Activated CD4-positive, alpha-beta T cell treated with anti-CD3 and anti-CD28 coated beads for 48 hours (primary cell): Measurements from ENCODE around the gene PRKG2.
A peak's percentile ranks its signal among the peaks of the same experiment; 100 is the strongest.
"Not testable (repeated sequence)": the region's sequence is repeated elsewhere in the genome, so short reads cannot be mapped to it uniquely, and the experiment has no call there.

ENCODE experiments used
- DNase-seq: peaks from one replicate; pipeline ENCODE4 v3.0.0-alpha.2; 2020

The PRKG2 gene, protein sequence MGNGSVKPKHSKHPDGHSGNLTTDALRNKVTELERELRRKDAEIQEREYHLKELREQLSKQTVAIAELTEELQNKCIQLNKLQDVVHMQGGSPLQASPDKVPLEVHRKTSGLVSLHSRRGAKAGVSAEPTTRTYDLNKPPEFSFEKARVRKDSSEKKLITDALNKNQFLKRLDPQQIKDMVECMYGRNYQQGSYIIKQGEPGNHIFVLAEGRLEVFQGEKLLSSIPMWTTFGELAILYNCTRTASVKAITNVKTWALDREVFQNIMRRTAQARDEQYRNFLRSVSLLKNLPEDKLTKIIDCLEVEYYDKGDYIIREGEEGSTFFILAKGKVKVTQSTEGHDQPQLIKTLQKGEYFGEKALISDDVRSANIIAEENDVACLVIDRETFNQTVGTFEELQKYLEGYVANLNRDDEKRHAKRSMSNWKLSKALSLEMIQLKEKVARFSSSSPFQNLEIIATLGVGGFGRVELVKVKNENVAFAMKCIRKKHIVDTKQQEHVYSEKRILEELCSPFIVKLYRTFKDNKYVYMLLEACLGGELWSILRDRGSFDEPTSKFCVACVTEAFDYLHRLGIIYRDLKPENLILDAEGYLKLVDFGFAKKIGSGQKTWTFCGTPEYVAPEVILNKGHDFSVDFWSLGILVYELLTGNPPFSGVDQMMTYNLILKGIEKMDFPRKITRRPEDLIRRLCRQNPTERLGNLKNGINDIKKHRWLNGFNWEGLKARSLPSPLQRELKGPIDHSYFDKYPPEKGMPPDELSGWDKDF

GRCh38 chr4:81214881-81215868, at the start of gene PRKG2:
PRKG2 (minus strand) TSS chr4:81215222; CDS start chr4:81205047, 10,175 bp downstream.
- DNase-seq: peak; percentile 11

DNA sequence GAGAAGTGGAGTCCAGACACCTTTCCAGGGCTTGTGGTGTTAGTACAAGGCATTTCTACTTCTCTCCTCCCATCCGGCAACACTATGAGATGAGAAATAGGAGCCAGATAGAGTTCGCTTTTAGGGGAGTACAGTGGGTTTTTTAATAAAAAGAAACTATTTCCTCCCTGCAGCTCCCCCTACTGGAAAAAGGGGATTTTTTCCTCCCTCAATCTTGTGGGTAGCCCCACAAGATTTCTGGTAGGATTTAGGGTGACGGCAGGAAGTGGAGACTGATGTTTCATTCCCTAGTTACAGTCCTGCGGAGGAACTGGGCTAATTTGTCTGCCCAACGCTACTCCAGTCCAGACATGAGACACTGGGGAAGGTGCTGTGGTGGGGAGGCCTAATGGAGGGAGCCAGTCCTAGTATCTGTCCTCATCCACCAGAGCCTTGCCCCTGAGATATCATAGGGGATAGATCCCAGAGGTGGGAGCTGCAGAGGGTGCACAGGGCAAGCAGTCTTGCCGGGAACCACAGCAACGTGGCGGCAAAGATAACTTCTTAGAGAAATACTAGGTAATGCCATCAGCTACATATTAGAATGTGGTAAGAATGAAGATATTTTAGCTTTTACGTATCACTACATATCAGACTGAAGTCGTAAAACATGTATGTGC, 45.5 kb upstream of the PRKG2 start:
- no peak for DNase-seq

- no peak for DNase-seq
Measured at GRCh38 chr4:81258841-81259550, 44.0 kb upstream of the PRKG2 start.

GRCh38 chr4:81257816-81258215, 42.8 kb upstream of the PRKG2 start:
- DNase-seq: no peak

DNA sequence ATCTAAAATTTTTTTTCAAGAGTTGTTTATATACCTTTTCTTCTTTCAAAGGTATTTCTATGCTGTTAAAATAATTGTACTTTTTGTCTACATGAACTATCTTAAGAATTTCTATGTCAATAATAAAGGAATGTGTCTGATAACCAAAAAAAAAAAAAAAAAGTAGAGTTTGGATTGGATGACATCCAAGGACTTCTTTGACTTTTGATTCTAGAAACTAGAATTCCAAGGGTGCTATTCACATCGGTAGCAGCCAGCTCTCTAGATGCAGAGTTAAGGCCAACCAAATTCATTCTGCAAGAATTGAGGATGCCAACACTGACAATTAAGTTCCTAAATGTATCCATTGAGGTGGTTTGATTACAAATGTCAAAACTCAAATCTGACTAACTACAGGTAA, 42.0 kb upstream of the PRKG2 start:
- DNase-seq: no peak

DNA sequence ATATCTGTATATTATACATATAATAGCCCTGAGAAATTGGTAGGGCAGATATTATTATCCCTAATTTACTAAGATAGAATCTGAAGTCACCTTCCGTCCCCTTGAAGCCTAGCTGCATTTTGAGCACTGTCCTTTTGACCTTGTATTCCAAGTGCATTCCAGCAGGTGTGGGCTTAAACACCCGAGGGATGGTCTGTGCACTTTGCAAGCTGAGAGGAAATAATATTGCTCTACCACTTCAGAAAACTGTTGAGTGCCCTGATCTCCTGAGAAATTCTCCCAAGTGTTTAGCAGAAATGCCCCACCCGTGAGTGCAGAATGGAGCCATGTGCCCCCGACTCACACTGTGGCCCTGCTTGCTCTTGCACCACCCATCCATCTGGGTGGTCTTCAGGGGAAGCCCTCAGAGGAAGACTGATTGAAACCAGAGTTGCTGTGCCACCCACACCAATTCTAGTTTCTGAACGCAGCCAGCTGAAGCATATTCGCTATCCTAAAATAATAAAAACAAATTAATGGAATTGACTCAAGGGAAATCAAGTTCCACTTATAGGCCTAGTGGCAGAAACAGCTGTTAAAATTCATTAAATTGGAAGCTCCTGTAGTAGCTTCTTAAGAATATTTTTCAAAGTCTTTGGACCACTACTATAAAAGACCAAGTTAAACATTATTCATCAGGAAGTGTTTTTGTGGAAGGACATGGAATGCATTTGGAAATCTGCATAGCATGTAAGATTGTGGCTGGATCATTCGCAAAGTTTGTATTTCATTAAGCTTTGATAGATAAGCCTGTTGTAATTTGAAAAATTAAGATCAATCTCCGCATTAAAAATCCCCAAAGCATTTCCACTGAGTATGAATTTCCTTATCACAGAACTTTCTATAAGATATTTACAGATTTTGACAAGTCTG, 41.3 kb upstream of the PRKG2 start:
- DNase-seq: no peak

DNA sequence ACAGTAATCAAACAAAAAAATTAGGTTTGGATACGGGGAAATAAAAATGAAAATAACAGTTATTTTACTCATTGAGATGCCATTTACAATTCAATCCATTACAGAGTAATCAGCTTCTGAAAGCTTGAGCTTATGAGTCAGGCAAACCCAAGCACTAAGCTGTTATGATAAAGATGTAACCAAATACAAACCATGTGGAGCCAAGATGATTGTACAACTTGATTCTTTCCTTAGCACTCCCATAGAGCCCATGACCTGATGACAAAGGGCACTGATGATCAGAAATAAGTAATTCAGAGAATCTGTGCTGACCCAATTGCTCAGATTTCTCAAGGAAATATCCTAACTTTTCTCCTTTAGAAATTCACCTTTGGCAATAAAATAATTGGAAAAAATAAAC, 40.5 kb upstream of the PRKG2 start:
- DNase-seq: no peak

- no peak for DNase-seq
Measured at GRCh38 chr4:81250430-81250829, 35.4 kb upstream of the PRKG2 start.

DNA sequence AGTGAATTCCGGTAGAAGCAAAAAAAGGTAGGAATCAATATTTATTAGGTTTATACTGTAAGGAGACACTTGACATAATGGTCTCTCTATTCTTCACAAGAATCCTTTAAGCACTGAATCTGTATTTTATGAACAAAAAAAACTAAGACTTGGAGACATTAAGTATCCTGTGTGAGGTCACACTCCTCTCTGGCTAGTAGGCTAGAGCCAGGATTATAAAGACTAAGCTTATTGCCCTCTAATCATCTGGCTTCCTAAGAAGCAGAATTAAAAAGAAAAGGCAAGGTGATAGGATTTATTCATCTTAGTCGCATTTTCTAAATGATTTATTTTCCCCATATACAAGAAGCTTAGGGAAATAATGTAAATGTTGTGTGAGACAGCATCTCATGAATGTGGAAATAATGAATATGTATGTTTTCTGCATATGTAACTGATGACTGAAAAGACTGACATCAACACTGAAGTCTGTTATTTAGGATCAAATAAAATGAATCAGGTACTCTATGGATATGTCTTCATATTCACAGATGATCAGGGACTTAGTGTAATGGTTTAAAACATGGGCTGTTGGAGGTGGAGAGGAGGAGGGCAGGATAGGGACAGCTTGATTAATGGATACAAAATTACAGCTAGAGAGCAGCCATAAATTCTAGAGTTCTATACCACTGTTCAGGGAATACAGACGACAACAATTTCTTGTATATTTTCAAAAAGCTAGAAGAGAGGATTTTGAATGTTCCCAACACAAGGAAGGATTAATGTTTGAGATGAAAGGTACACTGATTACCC, 30.4 kb upstream of the PRKG2 start:
- no peak for DNase-seq

DNA sequence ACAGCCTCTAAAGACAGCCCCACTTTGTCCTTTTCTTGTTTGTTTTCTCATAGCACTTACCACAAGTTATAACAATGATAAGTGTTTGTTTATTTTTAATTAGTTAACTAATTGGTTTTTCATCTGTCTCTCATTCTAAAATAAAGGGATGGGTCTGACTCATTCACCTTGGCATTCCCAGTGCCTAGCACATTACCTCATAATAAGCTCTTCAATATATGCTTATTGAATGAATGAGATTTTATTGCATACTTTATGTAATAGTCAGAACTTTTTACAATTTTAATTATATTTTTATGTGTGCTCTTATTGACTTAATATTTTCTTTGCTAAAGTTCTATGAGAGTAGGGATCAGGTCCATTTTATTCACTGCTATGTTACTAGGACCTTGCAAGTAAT, 22.8 kb upstream of the PRKG2 start:
- DNase-seq: no peak

GRCh38 chr4:81235982-81236749, 21.1 kb upstream of the PRKG2 start:
- no peak for DNase-seq

- no peak for DNase-seq
Measured at GRCh38 chr4:81227968-81228367, 12.9 kb upstream of the PRKG2 start.

- DNase-seq: no peak
Measured at GRCh38 chr4:81227138-81227537, 12.1 kb upstream of the PRKG2 start.

DNA sequence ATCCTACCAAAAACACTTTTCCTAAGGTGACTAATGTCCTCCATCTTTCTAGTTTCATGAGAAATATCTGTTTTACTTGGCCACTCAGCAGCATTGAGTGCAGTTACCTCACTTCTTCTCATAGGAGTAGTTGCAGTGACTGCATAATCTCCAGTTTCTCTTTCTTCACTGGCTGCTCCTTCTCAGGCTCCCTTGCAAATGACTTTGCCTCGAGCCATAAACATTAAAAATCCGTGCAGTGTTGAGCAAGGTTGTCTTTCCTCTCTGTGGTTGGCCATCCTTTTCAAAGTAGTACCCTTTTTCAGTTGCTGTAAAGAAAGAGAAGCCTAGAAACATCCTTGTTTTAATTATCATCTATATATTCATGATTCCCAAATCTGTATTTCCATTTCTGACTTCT, 10.2 kb upstream of the PRKG2 start:
- DNase-seq: no peak

GRCh38 chr4:81222082-81222472, 7.1 kb upstream of the PRKG2 start:
- DNase-seq: not testable (repeated sequence)

DNA sequence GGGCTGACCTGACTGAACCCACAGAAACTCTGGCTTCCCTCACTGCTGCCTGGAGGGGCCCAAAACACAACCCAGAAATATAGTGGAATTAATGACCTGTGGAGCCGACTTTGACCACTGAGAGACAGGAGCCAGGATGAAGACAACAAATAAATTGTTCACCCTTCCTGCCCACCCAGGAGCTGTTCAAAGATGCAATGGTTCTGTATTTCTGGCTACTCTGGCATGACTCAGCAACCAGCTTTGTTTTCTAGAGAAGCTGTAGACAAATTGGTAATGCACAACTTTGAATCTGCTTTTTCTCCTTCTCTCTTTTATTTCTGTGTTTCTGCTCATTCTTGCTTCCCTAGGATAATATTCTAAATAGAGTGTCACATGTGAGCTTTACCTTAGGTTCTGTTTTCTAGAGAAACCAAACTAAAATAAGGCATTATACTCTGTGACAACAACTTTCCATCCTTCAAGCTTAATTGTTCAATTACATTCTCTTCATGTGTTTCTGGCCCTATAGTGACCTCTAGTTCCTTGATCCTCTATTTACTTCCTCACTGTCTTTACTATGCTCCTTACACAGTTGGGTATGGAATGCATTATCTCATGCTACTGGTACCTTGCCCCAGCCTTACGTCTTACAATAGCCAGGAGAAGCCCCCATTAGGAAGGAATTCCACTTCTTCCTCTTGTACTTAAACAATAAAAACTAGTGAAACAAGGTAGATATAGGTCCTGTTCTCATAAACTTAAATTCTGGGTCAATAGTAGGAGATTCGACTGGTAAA, 6.5 kb upstream of the PRKG2 start:
- no peak for DNase-seq

DNA sequence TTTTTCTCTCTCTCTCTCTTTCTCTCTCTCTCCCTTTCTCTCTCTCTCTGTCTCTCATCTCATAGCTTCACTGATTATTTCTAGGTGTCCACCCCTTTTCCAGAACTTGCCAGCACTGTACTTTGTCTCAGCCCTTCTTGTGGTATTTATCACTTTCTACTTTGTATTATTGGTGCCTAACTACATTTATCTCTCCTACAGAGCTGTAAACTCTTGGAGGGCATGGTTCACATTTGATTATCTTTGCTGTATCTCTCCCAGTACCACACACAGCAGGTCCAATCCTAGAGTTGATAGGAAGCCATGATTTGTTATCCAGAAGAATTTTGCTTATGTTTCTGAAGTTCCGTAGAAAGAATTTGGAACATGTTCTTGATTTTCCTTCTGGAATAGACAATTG, 5.2 kb upstream of the PRKG2 start:
- DNase-seq: no peak

DNA sequence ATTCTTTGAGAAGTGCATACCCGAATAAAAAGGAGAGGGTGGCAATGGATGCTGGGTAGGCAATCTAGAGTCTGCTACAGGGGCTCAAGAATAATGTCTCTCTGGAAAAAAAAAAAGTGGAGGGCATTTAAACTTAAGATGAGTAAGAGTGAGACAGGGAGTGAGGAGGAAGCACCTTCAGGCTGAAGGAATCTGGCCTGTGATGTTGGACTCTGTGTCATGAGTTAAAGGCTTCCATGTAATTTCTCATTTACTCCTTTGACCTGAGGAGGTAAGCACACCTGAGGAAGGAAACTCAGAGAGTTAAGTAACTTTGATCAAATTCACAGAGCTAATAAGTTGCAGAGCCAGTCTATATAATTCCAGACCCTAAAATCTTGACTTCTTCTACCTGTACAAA, 3.2 kb upstream of the PRKG2 start:
- no peak for DNase-seq
